K562 (cell line): ENCODE results near the gene SLC1A3. TPM values are rescaled to one million over a fixed set of nuclear protein-coding genes. Genes with fewer than 3 reads are reported as not detected.

Experiments used
- ATAC-seq: fragments of 200-7000 bp; cut with Tn5 transposase; 3 replicates; pipeline ENCODE4 v1.9.1; 2020; ENCODE audit warnings: moderate library complexity
- BruUV-seq: library from RNA; stranded (reverse); fragments of 400-500 nt; replicated peaks from 2 replicates; lab custom pipeline; 2021; lab: Mats Ljungman, UMichigan
- CTCF ChIA-PET: fragments of 300-600 bp; formaldehyde crosslinking; extraction: SDS; loops from one replicate; lab custom pipeline; 2021; ENCODE audit warnings: low intra/inter-chr PET ratio; lab: Yijun Ruan, JAX
- POLR2A ChIA-PET: fragments of 300-600, 350-650 bp; sonication (Branson Sonifier 250); formaldehyde crosslinking; extraction: SDS; loops from one replicate; lab custom pipeline; 2021; ENCODE audit warnings: antibody characterized with exemption, inconsistent platforms; lab: Yijun Ruan, JAX
- DNase-seq, 4 experiments: peaks; one replicate each; pipeline versions ENCODE4 v3.0.0 to v3.0.0-alpha.2; 2011 to 2018; ENCODE audit warnings: low spot score in 3 of 4, mixed read lengths in 3 of 4; ENCODE audit errors: extremely low read depth in 1 of 4
- FAIRE-seq: peaks from 2 replicates; lab custom pipeline; 2011; peaks lifted over from hg19 to GRCh38; lab: Jason Lieb, UNC
- H2AFZ ChIP-seq: 2 replicates; pipeline ENCODE4 v1.6.0; 2011; ENCODE audit warnings: low read depth, low read length, control low read depth, inconsistent platforms
- H3K27ac ChIP-seq: fragments of 200-600 bp; 3 replicates; pipeline ENCODE4 v1.8.0; 2011; ENCODE audit warnings: low read depth, mild to moderate bottlenecking, control low read depth, inconsistent platforms, low read length, moderate library complexity, mixed read lengths; ENCODE audit errors: extremely low read depth
- H3K27me3 ChIP-seq, 2 experiments: fragments of 300-600 bp in 1 of 2; 2 replicates in 1 of 2; 3 replicates in 1 of 2; pipeline versions ENCODE4 v1.6.0 to v1.8.0; 2011; ENCODE audit warnings: inconsistent platforms in 2 of 2, low read length in 2 of 2, mild to moderate bottlenecking in 1 of 2, mixed read lengths in 1 of 2, moderate library complexity in 1 of 2; ENCODE audit not compliant: control insufficient read depth in 2 of 2, insufficient read depth in 2 of 2
- H3K36me3 ChIP-seq: fragments of 300-600 bp; 3 replicates; pipeline ENCODE4 v1.8.0; 2011; ENCODE audit warnings: mild to moderate bottlenecking, low read length, inconsistent platforms; ENCODE audit not compliant: control insufficient read depth, insufficient read depth
- H3K4me1 ChIP-seq, 2 experiments: fragments of 200-600 bp in 1 of 2; replicated peaks in 1 of 2; 2 replicates in 1 of 2; 3 replicates in 1 of 2; pipeline versions ENCODE4 v1.5.1 to v1.8.0; 2011; ENCODE audit warnings: inconsistent platforms in 2 of 2, low read length in 2 of 2, mild to moderate bottlenecking in 1 of 2, mixed read lengths in 1 of 2, moderate library complexity in 1 of 2; ENCODE audit not compliant: control insufficient read depth in 2 of 2, insufficient read depth in 2 of 2
- H3K4me2 ChIP-seq: 2 replicates; pipeline ENCODE4 v1.6.1; 2011; ENCODE audit warnings: low read length, control low read depth, inconsistent platforms, mixed read lengths; ENCODE audit not compliant: insufficient read depth
- H3K4me3 ChIP-seq: fragments of 200-600 bp; sonication (generic), shearing (Covaris generic); 2 replicates; pipeline ENCODE4 v1.5.1; 2016; ENCODE audit warnings: control low read depth, inconsistent platforms
- H3K79me2 ChIP-seq: fragments of 200-600 bp; 3 replicates; pipeline ENCODE4 v1.8.0; 2011; ENCODE audit warnings: low read length, inconsistent platforms; ENCODE audit not compliant: control insufficient read depth, insufficient read depth
- H3K9ac ChIP-seq, 2 experiments: 2 replicates each; pipeline versions ENCODE4 v1.6.0 to v1.6.1; 2011; ENCODE audit warnings: low read depth in 2 of 2, low read length in 2 of 2, control low read depth in 1 of 2, inconsistent platforms in 1 of 2, mild to moderate bottlenecking in 1 of 2, mixed read lengths in 1 of 2; ENCODE audit not compliant: insufficient read depth in 1 of 2
- H3K9me1 ChIP-seq: one replicate; pipeline ENCODE4 v1.6.0; 2011; ENCODE audit warnings: inconsistent platforms, mild to moderate bottlenecking, low read length, moderate library complexity; ENCODE audit not compliant: control insufficient read depth, insufficient read depth
- H3K9me3 ChIP-seq: replicated peaks from 2 replicates; pipeline ENCODE4 v1.5.1; 2011; ENCODE audit warnings: low read depth, low read length, inconsistent platforms; ENCODE audit not compliant: control insufficient read depth, insufficient read depth
- H4K20me1 ChIP-seq: replicated peaks from 2 replicates; pipeline ENCODE4 v1.6.1; 2011; ENCODE audit warnings: low read length, inconsistent platforms, mixed read lengths; ENCODE audit not compliant: control insufficient read depth, insufficient read depth
- CEBPB ChIP-seq: fragments of 450-650 bp; IDR thresholded peaks from 2 replicates; pipeline ENCODE4 v1.6.1; 2016; ENCODE audit warnings: missing genetic modification characterization, missing compliant biosample characterization
- EGR1 ChIP-seq: fragments of 450-650 bp; conservative IDR thresholded peaks from 2 replicates; pipeline ENCODE4 v1.6.1; 2017; ENCODE audit warnings: mild to moderate bottlenecking
- FIP1L1 ChIP-seq: fragments of 200-400 bp; formaldehyde crosslinking; IDR thresholded peaks from 2 replicates; pipeline ENCODE4 v1.6.1; 2018; ENCODE audit warnings: mild to moderate bottlenecking, low read depth, low read length; ENCODE audit not compliant: poor library complexity, severe bottlenecking
- GABPA ChIP-seq: fragments of 200-800 bp; sonication (Bioruptor generic); conservative IDR thresholded peaks from 2 replicates; pipeline ENCODE4 v1.6.1; 2016; ENCODE audit warnings: low read depth, missing genetic modification characterization, missing compliant biosample characterization
- GTF2A2 ChIP-seq: IDR thresholded peaks from 2 replicates; pipeline ENCODE4 v1.6.1; 2016; ENCODE audit warnings: mild to moderate bottlenecking, missing genetic modification characterization, missing compliant biosample characterization
- L3MBTL2 ChIP-seq: fragments of 450-650 bp; IDR thresholded peaks from 2 replicates; pipeline ENCODE4 v1.6.1; 2016; ENCODE audit warnings: mild to moderate bottlenecking, moderate library complexity
- MEF2D ChIP-seq: conservative IDR thresholded peaks from 2 replicates; pipeline ENCODE4 v1.6.1; 2016; ENCODE audit warnings: low read depth, missing genetic modification characterization, missing compliant biosample characterization
- NR2C1 ChIP-seq, 2 experiments: fragments of 450-650 bp; IDR thresholded peaks; 2 replicates each; pipeline ENCODE4 v1.6.1; 2017; ENCODE audit warnings: mild to moderate bottlenecking in 2 of 2, antibody characterized with exemption in 1 of 2, inconsistent platforms in 1 of 2, missing compliant biosample characterization in 1 of 2, missing genetic modification characterization in 1 of 2
- SMAD4 ChIP-seq: fragments of 250-450 bp; sonication (Bioruptor Pico); conservative IDR thresholded peaks from 2 replicates; pipeline ENCODE4 v1.8.0; 2021; ENCODE audit warnings: inconsistent platforms, mild to moderate bottlenecking, moderate library complexity
- SMARCA4 ChIP-seq: fragments of 450-650 bp; IDR thresholded peaks from 2 replicates; pipeline ENCODE4 v1.6.1; 2016
- TAF1 ChIP-seq: IDR thresholded peaks from 2 replicates; pipeline ENCODE4 v1.6.1; 2011; ENCODE audit warnings: mild to moderate bottlenecking, low read length, moderate library complexity; ENCODE audit not compliant: insufficient read depth, control insufficient read depth, severe bottlenecking; ENCODE audit errors: extremely low read depth
- TAF7 ChIP-seq: fragments of 450-650 bp; IDR thresholded peaks from 2 replicates; pipeline ENCODE4 v1.6.1; 2016; ENCODE audit warnings: missing genetic modification characterization, missing compliant biosample characterization
- TCF7L2 ChIP-seq: fragments of 150-350 bp; IDR thresholded peaks from 2 replicates; pipeline ENCODE4 v1.6.1; 2016; ENCODE audit warnings: low read depth, mild to moderate bottlenecking, low read length, moderate library complexity
- ZC3H4 ChIP-seq: sonication (generic); formaldehyde crosslinking; IDR thresholded peaks from 2 replicates; pipeline ENCODE4 v1.9.0; 2021; ENCODE audit warnings: missing genetic modification reagents, borderline replicate concordance
- ZNF830 ChIP-seq: fragments of 250-450 bp; sonication (Bioruptor Pico); IDR thresholded peaks from 2 replicates; pipeline ENCODE4 v1.5.0; 2021; ENCODE audit warnings: mild to moderate bottlenecking
- WGBS: fragments of 100-300 bp; shearing (Covaris generic); methylation state at CpG from one replicate; pipeline ENCODE4 v1.1.6; 2016; ENCODE audit warnings: low coverage, mixed read lengths; ENCODE audit not compliant: insufficient coverage; ENCODE audit errors: missing lambda C conversion rate; 5-methylcytosine and 5-hydroxymethylcytosine counted together
- in situ Hi-C: fragments of 300-500 bp; cut with MboI; formaldehyde crosslinking; loops from 4 replicates; pipeline ENCODE4 v1.15.0; 2018; ENCODE audit warnings: inconsistent platforms, mixed read lengths
- intact Hi-C: fragments of 100-400 bp; cut with micrococcal nuclease; formaldehyde crosslinking; loops from 2 replicates; pipeline ENCODE4 v1.14.2; 2022
- polyA plus RNA-seq, 8 experiments: library from polyadenylated mRNA; depleted of rRNA in 4 of 8; stranded (reverse) in 5 of 8; unstranded in 3 of 8; fragments of >200 nt; fragmentation: Nextera tagmentation in 2 of 8; fragmentation: Illumina TruSeq in 1 of 8; extraction: Ambion mirVana in 2 of 8; extraction: Trizol in 1 of 8; gene quantifications; 2 replicates each; pipeline versions ENCODE4 v1.2.1 to v1.2.3, GENCODE V29; 2011 to 2014; ENCODE audit warnings: inconsistent platforms in 1 of 8, missing spikeins in 1 of 8
- total RNA-seq, 7 experiments: library from RNA; depleted of rRNA in 6 of 7; stranded (reverse); fragments of >200 nt in 6 of 7; fragmentation: Illumina TruSeq in 2 of 7; extraction: Trizol in 2 of 7; gene quantifications; 2 replicates each; pipeline versions ENCODE4 v1.2.1 to v1.2.3, GENCODE V29; 2011 to 2021; ENCODE audit warnings: low replicate concordance in 1 of 7

The SLC1A3 gene
- total and polyA plus RNA-seq, 9 of the 15 experiments (the other 6 are each of a cell fraction or from before 2014, with no cell fraction given), result 0.13 TPM; not detected in 8

DNA sequence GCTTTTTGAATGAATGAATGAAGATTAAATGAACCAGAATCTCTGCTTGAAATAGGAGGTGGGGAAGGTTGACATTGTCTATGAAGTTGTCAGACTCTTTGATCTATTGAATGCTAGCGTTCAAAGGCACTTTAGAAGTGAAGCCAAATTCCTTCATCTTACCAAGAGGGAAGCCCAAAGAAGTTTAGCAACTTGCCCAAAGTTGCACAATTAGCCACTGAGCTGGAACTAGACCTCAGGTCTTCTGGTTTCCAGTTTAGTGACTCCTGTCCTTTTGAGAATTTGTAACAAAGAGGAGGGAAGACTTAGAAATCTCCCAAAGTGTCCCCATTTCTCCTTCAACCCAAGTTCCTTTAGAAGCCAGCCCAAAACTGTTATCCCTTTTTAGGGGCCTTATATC is 20.7 kb upstream of the SLC1A3 start:
- Histone ChIP-seq H3K27me3 (peaks cover 13% of the 10 kb centered on the region in 2 experiments), H4K20me1 (no peaks in the 10 kb centered on the region)
- TF ChIP-seq NR2C1 (IDR thresholded peaks at IDR 0.05) (no peak), NR2C1 (tag; IDR thresholded peaks at IDR 0.05) (no peak), CEBPB (tag) (0 out of 2 replicates have a peak, but pooled peaks have one; percentile 12)
- TF ChIP-seq, all 486 proteins: peak for 1
- Histone ChIP-seq H3K4me2 (no peak overlapping the region), H2AFZ (no peak overlapping the region), H3K36me3 (no peaks in the 10 kb centered on the region), H3K27ac (no peak overlapping the region), H3K4me1 (no peaks in the 10 kb centered on the region), H3K4me3 (no peak overlapping the region), H3K9me3 (no peaks in the 10 kb centered on the region), H3K79me2 (no peaks in the 10 kb centered on the region), H3K9ac (no peak overlapping the region), H3K9me1 (no peaks in the 10 kb centered on the region)
- ATAC-seq (no peak), DNase-seq (no peak), FAIRE-seq (no peak)
- in situ Hi-C loops (no loop called here), intact Hi-C loops (no loop called here)
- POLR2A ChIA-PET, result no interaction called here
- 5% methylated on average over 1 of the region's 1 CpG for WGBS
- CTCF ChIA-PET, result no interaction called here
- no TSS peak for BruUV-seq

DNA sequence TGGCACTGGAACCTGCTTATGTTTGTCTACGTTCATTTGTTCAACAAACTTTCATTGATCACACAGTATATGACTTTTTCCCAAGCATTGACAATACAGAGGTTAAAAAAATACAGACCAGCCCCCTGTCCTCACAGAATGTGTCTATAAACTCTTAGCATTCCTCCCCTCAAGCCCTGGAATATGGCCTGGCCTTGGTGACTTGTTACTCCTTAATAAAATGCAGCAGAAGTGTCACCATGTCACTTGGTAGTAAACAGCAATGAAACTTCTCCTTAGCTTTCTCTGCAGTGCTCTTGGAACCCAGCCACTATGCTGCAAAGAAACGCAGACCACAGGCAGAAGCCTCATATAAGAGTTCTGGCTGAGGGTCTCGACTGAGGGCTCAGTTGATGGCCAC is 19.1 kb upstream of the SLC1A3 start:
- no peaks in the 10 kb centered on the region for H3K79me2 ChIP-seq
- no peak overlapping the region for H3K4me3 ChIP-seq
- WGBS, result 0% methylated on average over 3 of the region's 3 CpGs
- no peak overlapping the region for H3K27ac ChIP-seq
- no peaks in the 10 kb centered on the region for H3K36me3 ChIP-seq
- no peaks in the 10 kb centered on the region for H4K20me1 ChIP-seq
- intact Hi-C loops (no loop called here), in situ Hi-C loops (no loop called here)
- H3K27me3 ChIP-seq, result peaks cover 10 to 20% of the 10 kb centered on the region in 2 experiments
- H3K4me2 ChIP-seq, result no peak overlapping the region
- CTCF ChIA-PET, result no interaction called here
- no peak for FAIRE-seq
- BruUV-seq, result no TSS peak
- H3K9me3 ChIP-seq, result no peaks in the 10 kb centered on the region
- no peaks in the 10 kb centered on the region for H3K9me1 ChIP-seq
- H2AFZ ChIP-seq, result no peak overlapping the region
- no peak overlapping the region for H3K9ac ChIP-seq
- POLR2A ChIA-PET, result no interaction called here
- no peaks in the 10 kb centered on the region for H3K4me1 ChIP-seq
- no peak for DNase-seq
- no peak for ATAC-seq
- TF ChIP-seq TCF7L2 (no peak), TAF1 (no peak), ZNF830 (CRISPR knock-in tag) (no peak), ZC3H4 (CRISPR knock-in tag) (no peak), L3MBTL2 (no peak), GABPA (no peak), GTF2A2 (tag) (no peak), TAF7 (no peak), SMARCA4 (no peak), MEF2D (tag) (no peak), FIP1L1 (no peak), EGR1 (no peak), SMAD4 (CRISPR knock-in tag) (no peak)
